Measurements from ENCODE around the gene ATCAY. TPM values are rescaled to one million over a fixed set of nuclear protein-coding genes. Genes with fewer than 3 reads are reported as not detected.

The ATCAY gene
- total RNA-seq, 4 donors from 2014 or later: 0.07 to 0.67 (median 0.12) TPM; not detected in 1

DNA sequence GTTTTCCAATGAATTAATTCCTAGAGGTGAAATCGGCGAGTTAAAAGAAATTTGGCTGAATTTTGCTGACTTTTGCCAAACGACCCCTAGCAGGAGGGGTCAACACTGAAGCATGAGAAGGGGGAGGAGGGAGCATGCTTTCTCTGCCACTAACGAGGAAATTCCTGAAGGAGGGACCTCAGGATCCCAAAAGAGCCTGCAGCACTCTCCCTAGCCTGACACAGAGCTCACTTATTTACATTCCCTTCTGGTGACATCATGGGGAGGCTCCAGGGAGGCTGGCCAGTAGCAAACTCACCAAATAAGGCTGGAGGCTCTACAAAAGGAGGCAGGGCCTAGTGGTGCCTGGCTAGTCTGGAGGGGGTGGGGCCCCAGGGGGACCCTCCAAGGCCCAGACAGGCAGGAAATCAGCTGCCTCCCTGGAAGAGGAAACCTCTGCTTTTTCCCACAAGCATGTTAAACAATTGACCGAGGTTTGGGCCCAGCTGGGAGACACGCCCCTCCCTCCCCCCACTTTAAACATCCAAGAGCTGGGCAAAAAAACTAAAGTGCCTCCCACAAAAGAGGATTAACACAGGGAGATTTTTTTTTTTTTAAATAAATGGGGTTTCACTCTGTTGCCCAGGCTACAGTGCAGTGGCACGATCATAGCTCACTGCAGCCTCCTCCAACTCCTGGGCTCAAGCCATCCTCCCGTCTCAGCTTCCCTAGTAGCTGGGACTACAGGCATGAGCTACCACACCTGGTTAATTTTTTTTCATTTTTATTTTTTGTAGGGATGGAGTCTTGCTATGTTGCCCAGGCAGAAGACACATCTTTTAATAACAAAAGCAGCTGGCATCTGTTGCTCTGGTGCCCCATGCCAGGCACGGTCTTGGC, 88.3 kb downstream of the ATCAY start:
- peaks cover 0 to 74% (median 33%) of the 10 kb centered on the region in 3 donors for H3K4me1 ChIP-seq
- H3K9me3 ChIP-seq: no peaks in the 10 kb centered on the region
- peak; percentile 87 for ATAC-seq
- peak overlapping the region; percentile 80 to 100 for H3K4me3 ChIP-seq
- H3K27ac ChIP-seq: peak overlapping the region; percentile 98 to 100 (median 98)
- 5 to 7% methylated on average over 7 of the region's 9 CpGs for WGBS, 2 donors (ENCODE audit: low coverage in 1 of 2)
- peaks cover 0 to 51% of the 10 kb centered on the region in 2 donors for H3K36me3 ChIP-seq
- TF ChIP-seq CTCF (IDR thresholded peaks at IDR 0.05): no peak
- peak; percentile 8 to 19 for TF ChIP-seq POLR2A (IDR thresholded peaks at IDR 0.05)
- TF ChIP-seq POLR2AphosphoS5 (IDR thresholded peaks at IDR 0.05): peak; percentile 94
- no peak for TF ChIP-seq EP300 (IDR thresholded peaks at IDR 0.05)
- H3K27me3 ChIP-seq: no peaks in the 10 kb centered on the region

- H3K4me1 ChIP-seq: peaks cover 0 to 66% (median 33%) of the 10 kb centered on the region in 3 donors
- H3K36me3 ChIP-seq: peaks cover 0 to 42% of the 10 kb centered on the region in 2 donors
- H3K4me3 ChIP-seq: peak overlapping the region; percentile 80 to 100
- TF ChIP-seq POLR2AphosphoS5 (IDR thresholded peaks at IDR 0.05): peak; percentile 86
- TF ChIP-seq POLR2A (IDR thresholded peaks at IDR 0.05): peak in 1 of 2 donors; percentile 24
- no peak for TF ChIP-seq EP300 (IDR thresholded peaks at IDR 0.05)
- peak in 2 of 4 experiments; percentile 12 to 28 for TF ChIP-seq CTCF (IDR thresholded peaks at IDR 0.05)
- peak overlapping the region; percentile 98 to 100 (median 98) for H3K27ac ChIP-seq
- no peaks in the 10 kb centered on the region for H3K9me3 ChIP-seq
- 4 to 7% methylated on average over 9 to 11 of the region's 23 CpGs for WGBS, 2 donors (ENCODE audit: low coverage in 1 of 2)
- no peak for ATAC-seq
- H3K27me3 ChIP-seq: no peaks in the 10 kb centered on the region
Observed at GRCh38 chr19:3969435-3970312, 89.2 kb downstream of the ATCAY start.

GRCh38 chr19:3970313-3970807, 89.9 kb downstream of the ATCAY start:
- ATAC-seq: no peak
- TF ChIP-seq POLR2AphosphoS5 (IDR thresholded peaks at IDR 0.05): no peak
- TF ChIP-seq POLR2A (IDR thresholded peaks at IDR 0.05): no peak
- no peak for TF ChIP-seq CTCF (IDR thresholded peaks at IDR 0.05)
- TF ChIP-seq EP300 (IDR thresholded peaks at IDR 0.05): no peak

GRCh38 chr19:3970808-3971598, 90.5 kb downstream of the ATCAY start, which contains the start of gene DAPK3:
Gene DAPK3, minus strand, starts transcription at chr19:3971099. Its CDS starts 1,364 bp downstream, at chr19:3969735.
- Histone ChIP-seq H3K9me3 (no peaks in the 10 kb centered on the region), H3K27ac (peak within 1 kb of the TSS; percentile 98 to 100 (median 98)), H3K36me3 (peaks cover 0 to 41% of the 10 kb centered on the region in 2 donors), H3K27me3 (no peaks in the 10 kb centered on the region), H3K4me3 (peak within 1 kb of the TSS; percentile 80 to 100), H3K4me1 (peaks cover 0 to 52% (median 31%) of the 10 kb centered on the region in 3 donors)
- 0 to 1% methylated on average over 7 to 15 of the region's 73 CpGs for WGBS, 2 donors (ENCODE audit: low coverage in 1 of 2)
- TF ChIP-seq POLR2A (IDR thresholded peaks at IDR 0.05) (peak; percentile 98), EP300 (IDR thresholded peaks at IDR 0.05) (no peak), POLR2AphosphoS5 (IDR thresholded peaks at IDR 0.05) (peak; percentile 84), CTCF (IDR thresholded peaks at IDR 0.05) (peak in 2 of 4 experiments; percentile 44 to 46)
- peak; percentile 90 for ATAC-seq

More at GRCh38 chr19:3970313-3970807, 89.9 kb downstream of the ATCAY start:
- H3K27ac ChIP-seq: peak overlapping the region; percentile 98 to 100 (median 98)
- WGBS, 2 donors (ENCODE audit: low coverage in 1 of 2): 0% methylated on average over 3 to 18 of the region's 22 CpGs
- H3K36me3 ChIP-seq: peaks cover 0 to 41% of the 10 kb centered on the region in 2 donors
- H3K4me1 ChIP-seq: peaks cover 0 to 59% (median 33%) of the 10 kb centered on the region in 3 donors
- H3K4me3 ChIP-seq: peak overlapping the region; percentile 80 to 100
- H3K9me3 ChIP-seq: no peaks in the 10 kb centered on the region
- H3K27me3 ChIP-seq: no peaks in the 10 kb centered on the region

Measured in gastroesophageal sphincter (tissue), 4 donors.